HepG2 (cell line): ENCODE results near the gene SLC22A23. TPM values are rescaled to one million over a fixed set of nuclear protein-coding genes. Genes with fewer than 3 reads are reported as not detected.

ENCODE experiments used
- CBFB ChIP-seq: sonication (generic); formaldehyde crosslinking; IDR thresholded peaks from 2 replicates; pipeline ENCODE4 v1.4.0; 2020; ENCODE audit warnings: missing genetic modification reagents
- CENPBD1 ChIP-seq: sonication (generic); formaldehyde crosslinking; IDR thresholded peaks from 2 replicates; pipeline ENCODE4 v1.8.0; 2022; ENCODE audit warnings: missing genetic modification reagents, low read depth, mild to moderate bottlenecking, borderline replicate concordance
- CHD4 ChIP-seq: fragments of 200-600 bp; sonication (generic); IDR thresholded peaks from 2 replicates; pipeline ENCODE4 v1.7.0; 2017; ENCODE audit warnings: mild to moderate bottlenecking, low read length, borderline replicate concordance
- FOXP1 ChIP-seq, 2 experiments: fragments of 450-650 bp in 1 of 2; IDR thresholded peaks; 2 replicates each; pipeline ENCODE4 v1.6.1; 2017 to 2018; ENCODE audit warnings: antibody characterized with exemption in 1 of 2
- HES4 ChIP-seq: sonication (generic); formaldehyde crosslinking; IDR thresholded peaks from 2 replicates; pipeline ENCODE4 v1.9.0; 2021; ENCODE audit warnings: mild to moderate bottlenecking, missing genetic modification reagents, borderline replicate concordance
- JUND ChIP-seq: sonication (generic); formaldehyde crosslinking; IDR thresholded peaks from 2 replicates; pipeline ENCODE4 v1.8.0; 2022; ENCODE audit warnings: mild to moderate bottlenecking, missing genetic modification reagents
- MXD3 ChIP-seq: IDR thresholded peaks from 2 replicates; pipeline ENCODE4 v1.6.1; 2016; ENCODE audit warnings: mild to moderate bottlenecking, missing biosample characterization, missing genetic modification reagents
- NCOA2 ChIP-seq: sonication (generic); formaldehyde crosslinking; IDR thresholded peaks from 2 replicates; pipeline ENCODE4 v1.8.0; 2022; ENCODE audit warnings: inconsistent platforms
- PHF20 ChIP-seq: sonication (generic); formaldehyde crosslinking; IDR thresholded peaks from 2 replicates; pipeline ENCODE4 v1.5.0; 2020; ENCODE audit warnings: mild to moderate bottlenecking, missing genetic modification reagents
- PHF8 ChIP-seq: sonication (generic); formaldehyde crosslinking; IDR thresholded peaks from 2 replicates; pipeline ENCODE4 v1.5.0; 2020; ENCODE audit warnings: missing genetic modification reagents
- SALL2 ChIP-seq: sonication (generic); formaldehyde crosslinking; IDR thresholded peaks from 2 replicates; pipeline ENCODE4 v1.8.1; 2023; ENCODE audit warnings: mild to moderate bottlenecking, missing genetic modification reagents, inconsistent platforms
- SMAD9 ChIP-seq: sonication (generic); formaldehyde crosslinking; IDR thresholded peaks from 2 replicates; pipeline ENCODE4 v1.5.1; 2020; ENCODE audit warnings: mild to moderate bottlenecking, missing genetic modification reagents
- TAF15 ChIP-seq: fragments of 200-400 bp; formaldehyde crosslinking; IDR thresholded peaks from one replicate; pipeline ENCODE4 v1.6.1; 2018; ENCODE audit warnings: mild to moderate bottlenecking, low read depth, low read length; ENCODE audit not compliant: poor library complexity, severe bottlenecking
- TP53 ChIP-seq: sonication (generic); formaldehyde crosslinking; conservative IDR thresholded peaks from 2 replicates; pipeline ENCODE4 v1.4.0; 2020; ENCODE audit warnings: missing genetic modification reagents
- ZBTB37 ChIP-seq: sonication (generic); formaldehyde crosslinking; IDR thresholded peaks from 2 replicates; pipeline ENCODE4 v1.4.0; 2020; ENCODE audit warnings: mild to moderate bottlenecking, missing genetic modification reagents
- ZBTB4 ChIP-seq: sonication (generic); formaldehyde crosslinking; IDR thresholded peaks from 2 replicates; pipeline ENCODE4 v1.4.0; 2020; ENCODE audit warnings: missing genetic modification reagents, mild to moderate bottlenecking, borderline replicate concordance
- ZNF24 ChIP-seq: fragments of 450-650 bp; IDR thresholded peaks from 2 replicates; pipeline ENCODE4 v1.6.1; 2017; ENCODE audit warnings: antibody characterized with exemption, mild to moderate bottlenecking
- ZNF260 ChIP-seq: sonication (generic); formaldehyde crosslinking; IDR thresholded peaks from 2 replicates; pipeline ENCODE4 v1.4.0; 2020; ENCODE audit warnings: missing genetic modification reagents, low read depth, mild to moderate bottlenecking, borderline replicate concordance
- ZNF329 ChIP-seq: sonication (generic); formaldehyde crosslinking; IDR thresholded peaks from 2 replicates; pipeline ENCODE4 v1.9.0; 2021; ENCODE audit warnings: low read depth, mild to moderate bottlenecking, missing genetic modification reagents
- ZNF781 ChIP-seq: sonication (generic); formaldehyde crosslinking; IDR thresholded peaks from 2 replicates; pipeline ENCODE4 v1.5.1; 2020; ENCODE audit warnings: borderline replicate concordance, mild to moderate bottlenecking, missing genetic modification reagents; ENCODE audit errors: not compliant biosample characterization
- ZNF878 ChIP-seq: sonication (generic); formaldehyde crosslinking; IDR thresholded peaks from 2 replicates; pipeline ENCODE4 v1.8.1; 2023; ENCODE audit warnings: mild to moderate bottlenecking, missing genetic modification reagents, moderate library complexity
- ZSCAN12 ChIP-seq: sonication (generic); formaldehyde crosslinking; IDR thresholded peaks from 2 replicates; pipeline ENCODE4 v1.9.0; 2021; ENCODE audit warnings: mild to moderate bottlenecking, missing genetic modification reagents
- polyA plus RNA-seq, 8 experiments: library from polyadenylated mRNA; depleted of rRNA in 3 of 8; stranded (reverse) in 7 of 8; unstranded in 1 of 8; fragments of >200 nt; fragmentation: Illumina TruSeq in 4 of 8; extraction: Trizol in 4 of 8; gene quantifications; 2 replicates each; pipeline versions ENCODE4 v1.2.1 to v1.2.3, GENCODE V29; 2011 to 2016; ENCODE audit warnings: low read depth in 4 of 8, missing spikeins in 1 of 8, mixed read lengths in 1 of 8; ENCODE audit not compliant: insufficient read depth in 1 of 8
- total RNA-seq, 5 experiments: library from RNA; depleted of rRNA; stranded (reverse); fragments of >200 nt; fragmentation: Illumina TruSeq; extraction: Trizol; gene quantifications; 2 replicates each; pipeline ENCODE4 v1.2.3, GENCODE V29; 2016; ENCODE audit warnings: low read depth in 1 of 5

The SLC22A23 gene
- total and polyA plus RNA-seq, 2 of the 13 experiments (the other 11 are each of a cell fraction or from before 2014, with no cell fraction given) = 11.8 to 17.5 TPM

- no peak for TF ChIP-seq SALL2
- no peak for TF ChIP-seq CHD4
- peak; percentile 34 for TF ChIP-seq TAF15
- no peak; the same call in 1 of the 2 replicates for TF ChIP-seq ZNF329 (CRISPR knock-in tag)
- TF ChIP-seq SMAD9 (CRISPR knock-in tag) = no peak
- TF ChIP-seq ZNF24 = no peak
- no peak for TF ChIP-seq PHF20 (CRISPR knock-in tag)
- no peak for TF ChIP-seq TP53 (CRISPR knock-in tag)
- TF ChIP-seq CENPBD1 (CRISPR knock-in tag) = no peak
- peak; percentile 83; the same call in 1 of the 2 replicates for TF ChIP-seq ZBTB4
- TF ChIP-seq ZBTB37 (CRISPR knock-in tag) = no peak
- no peak; the same call in 1 of the 2 replicates for TF ChIP-seq MXD3
- TF ChIP-seq FOXP1 (IDR thresholded peaks at IDR 0.05) = no peak
- no peak for TF ChIP-seq FOXP1 (CRISPR knock-in tag; IDR thresholded peaks at IDR 0.05)
- no peak for TF ChIP-seq ZNF260 (CRISPR knock-in tag)
- peak; percentile 56; the same call in 1 of the 2 replicates for TF ChIP-seq HES4 (CRISPR knock-in tag)
- peak; percentile 50 for TF ChIP-seq PHF8 (CRISPR knock-in tag)
- TF ChIP-seq ZSCAN12 = 0 out of 2 replicates have a peak, but pooled peaks have one; percentile 31
- TF ChIP-seq ZNF781 (CRISPR knock-in tag) = peak; percentile 90
- no peak for TF ChIP-seq CBFB
- TF ChIP-seq JUND (CRISPR knock-in tag) = no peak
- no peak for TF ChIP-seq ZNF878 (CRISPR knock-in tag)
- no peak for TF ChIP-seq NCOA2 (CRISPR knock-in tag)
These were observed 1.1 kb downstream of the SLC22A23 start (continued) for GRCh38 chr6:3455569-3456394.
